HG03025 (cell line): ENCODE results near the gene SS18L1.

Experiments
- ATAC-seq: cut with Tn5 transposase; IDR thresholded peaks from one replicate; pipeline ENCODE4 v1.9.1; 2021; ENCODE audit warnings: mild to moderate bottlenecking, moderate library complexity; ENCODE audit not compliant: unreplicated experiment, low FRiP score

SS18L1 gene

GRCh38 chr20:62222266-62222850 lies 78.8 kb downstream of the SS18L1 start:
- no peak for ATAC-seq

- no peak for ATAC-seq
Observed at GRCh38 chr20:62222972-62223371, 79.4 kb downstream of the SS18L1 start.

- no peak for ATAC-seq
Observed at GRCh38 chr20:62223571-62223970, 80.0 kb downstream of the SS18L1 start.

GRCh38 chr20:62224113-62224855 lies 80.7 kb downstream of the SS18L1 start:
- no peak for ATAC-seq

- no peak for ATAC-seq
Observed at GRCh38 chr20:62225026-62225425, 81.5 kb downstream of the SS18L1 start.

GRCh38 chr20:62225820-62226635 lies 82.5 kb downstream of the SS18L1 start:
- ATAC-seq, result no peak

- no peak for ATAC-seq
Observed at GRCh38 chr20:62226707-62227590, 83.4 kb downstream of the SS18L1 start.

- ATAC-seq, result no peak
Observed at GRCh38 chr20:62227591-62227976, 84.0 kb downstream of the SS18L1 start.

- ATAC-seq, result no peak
Observed at GRCh38 chr20:62227977-62228958, 84.7 kb downstream of the SS18L1 start.

GRCh38 chr20:62228982-62229545 lies 85.5 kb downstream of the SS18L1 start:
- ATAC-seq, result no peak

GRCh38 chr20:62229667-62230066 lies 86.1 kb downstream of the SS18L1 start:
- ATAC-seq, result no peak

- ATAC-seq, result no peak
Observed at GRCh38 chr20:62230276-62230675, 86.7 kb downstream of the SS18L1 start.

GRCh38 chr20:62230696-62231095 lies 87.1 kb downstream of the SS18L1 start:
- no peak for ATAC-seq

GRCh38 chr20:62231292-62231691 lies 87.7 kb downstream of the SS18L1 start:
- ATAC-seq, result no peak
